ENCODE data around the gene STAC2. TPM values are rescaled to one million over a fixed set of nuclear protein-coding genes. Genes with fewer than 3 reads are reported as not detected.

STAC2 gene
- total RNA-seq, 6 experiments from 2014 or later: not detected

GRCh38 chr17:39187152-39187830 is 38.5 kb downstream of the STAC2 start:
- DNase-seq: no peak
- TF ChIP-seq CTCF (IDR thresholded peaks at IDR 0.05): no peak
- Mint-ChIP-seq H3K4me3 (no peak overlapping the region), H3K9me3 (no peaks in the 10 kb centered on the region), H3K27ac (no peak overlapping the region), H3K27me3 (ENCODE audit: insufficient read depth) (no peaks in the 10 kb centered on the region; the same call in 1 of the 2 replicates), H3K4me1 (ENCODE audit: low read depth) (no peaks in the 10 kb centered on the region), H3K36me3 (ENCODE audit: low read depth) (peaks cover 15% of the 10 kb centered on the region)

- TF ChIP-seq CTCF (IDR thresholded peaks at IDR 0.05): no peak
- Mint-ChIP-seq H3K9me3 (no peaks in the 10 kb centered on the region), H3K36me3 (ENCODE audit: low read depth) (peaks cover 13% of the 10 kb centered on the region), H3K27me3 (ENCODE audit: insufficient read depth) (no peaks in the 10 kb centered on the region), H3K4me3 (no peak overlapping the region), H3K4me1 (ENCODE audit: low read depth) (no peaks in the 10 kb centered on the region), H3K27ac (no peak overlapping the region)
- no peak for DNase-seq
These were observed 39.2 kb downstream of the STAC2 start for GRCh38 chr17:39186481-39187002.

- Mint-ChIP-seq H3K36me3 (ENCODE audit: low read depth) (peaks cover 13% of the 10 kb centered on the region), H3K27me3 (ENCODE audit: insufficient read depth) (no peaks in the 10 kb centered on the region), H3K27ac (no peak overlapping the region), H3K4me1 (ENCODE audit: low read depth) (peaks cover 2% of the 10 kb centered on the region), H3K4me3 (no peak overlapping the region), H3K9me3 (no peaks in the 10 kb centered on the region)
- no peak for DNase-seq
- no peak for TF ChIP-seq CTCF (IDR thresholded peaks at IDR 0.05)
These were observed 42.0 kb downstream of the STAC2 start for GRCh38 chr17:39183720-39184119.

GRCh38 chr17:39183045-39183444 is 42.7 kb downstream of the STAC2 start:
- Mint-ChIP-seq H3K4me1 (ENCODE audit: low read depth) (peaks cover 9% of the 10 kb centered on the region), H3K27ac (no peak overlapping the region), H3K36me3 (ENCODE audit: low read depth) (peaks cover 19% of the 10 kb centered on the region), H3K27me3 (ENCODE audit: insufficient read depth) (no peaks in the 10 kb centered on the region), H3K9me3 (no peaks in the 10 kb centered on the region), H3K4me3 (no peak overlapping the region)
- no peak for DNase-seq
- no peak for TF ChIP-seq CTCF (IDR thresholded peaks at IDR 0.05)

GRCh38 chr17:39181303-39181702 is 44.4 kb downstream of the STAC2 start:
- no peak for TF ChIP-seq CTCF (IDR thresholded peaks at IDR 0.05)
- Mint-ChIP-seq H3K36me3 (ENCODE audit: low read depth) (peaks cover 37% of the 10 kb centered on the region), H3K4me3 (no peak overlapping the region), H3K27ac (no peak overlapping the region), H3K27me3 (ENCODE audit: insufficient read depth) (peaks cover 1% of the 10 kb centered on the region; the same call in 1 of the 2 replicates), H3K4me1 (ENCODE audit: low read depth) (peaks cover 19% of the 10 kb centered on the region), H3K9me3 (no peaks in the 10 kb centered on the region)
- no peak for DNase-seq

Data from HFFc6 (cell line).